DOHH2 (cell line): Measurements from ENCODE around the gene INSC.

Experiments used
- H3F3A ChIP-seq: fragments of 200-600 bp; sonication (generic), shearing (Covaris generic); 2 replicates; pipeline ENCODE4 v1.6.0; 2016; ENCODE audit warnings: antibody characterized with exemption, mild to moderate bottlenecking; ENCODE audit not compliant: control insufficient read depth, insufficient read depth
- H3K27ac ChIP-seq: fragments of 200-600 bp; sonication (generic); 2 replicates; pipeline ENCODE4 v1.5.1; 2014; ENCODE audit warnings: low read depth, mild to moderate bottlenecking, low read length, moderate library complexity
- H3K27me3 ChIP-seq: fragments of 200-600 bp; sonication (generic); 2 replicates; pipeline ENCODE4 v1.6.1; 2014; ENCODE audit warnings: mild to moderate bottlenecking, low read length, mixed read lengths; ENCODE audit not compliant: control insufficient read depth
- H3K36me3 ChIP-seq: fragments of 200-600 bp; sonication (generic); 2 replicates; pipeline ENCODE4 v1.6.1; 2014; ENCODE audit warnings: mild to moderate bottlenecking, low read length, moderate library complexity, mixed read lengths; ENCODE audit not compliant: control insufficient read depth
- H3K4me1 ChIP-seq: fragments of 200-600 bp; sonication (generic); 2 replicates; pipeline ENCODE4 v1.6.1; 2014; ENCODE audit warnings: mild to moderate bottlenecking, low read length, mixed read lengths; ENCODE audit not compliant: control insufficient read depth
- H3K4me2 ChIP-seq: fragments of 200-600 bp; sonication (generic); 2 replicates; pipeline ENCODE4 v1.6.0; 2014; ENCODE audit warnings: mild to moderate bottlenecking, low read length, moderate library complexity
- H3K4me3 ChIP-seq: fragments of 200-600 bp; sonication (generic); 2 replicates; pipeline ENCODE4 v1.5.1; 2014; ENCODE audit warnings: mild to moderate bottlenecking, low read length, mixed read lengths
- H3K79me2 ChIP-seq: fragments of 200-600 bp; sonication (generic); 2 replicates; pipeline ENCODE4 v1.6.1; 2014; ENCODE audit warnings: mild to moderate bottlenecking, low read length, mixed read lengths; ENCODE audit not compliant: control insufficient read depth
- H3K9me2 ChIP-seq: fragments of 200-600 bp; sonication (generic); replicated peaks from 2 replicates; pipeline ENCODE4 v1.6.1; 2014; ENCODE audit warnings: mild to moderate bottlenecking, low read length, mixed read lengths; ENCODE audit not compliant: control insufficient read depth
- H3K9me3 ChIP-seq: fragments of 200-600 bp; sonication (generic); 2 replicates; pipeline ENCODE4 v1.6.1; 2014; ENCODE audit warnings: antibody characterized with exemption, low read length, mixed read lengths; ENCODE audit not compliant: control insufficient read depth, insufficient read depth
- H4K20me1 ChIP-seq: fragments of 200-600 bp; sonication (generic); 2 replicates; pipeline ENCODE4 v1.6.0; 2014; ENCODE audit warnings: low read depth, mild to moderate bottlenecking, antibody characterized with exemption, low read length, moderate library complexity; ENCODE audit not compliant: control insufficient read depth, insufficient read depth
- EZH2phosphoT487 ChIP-seq: fragments of 200-600 bp; sonication (generic); IDR thresholded peaks from 2 replicates; pipeline ENCODE4 v1.6.1; 2017; ENCODE audit warnings: borderline replicate concordance, mild to moderate bottlenecking, antibody characterized with exemption, low read length, moderate library complexity, mixed read lengths
- TF ChIP-seq, protein P1 (sequence below): fragments of 200-600 bp; sonication (generic); IDR thresholded peaks from one replicate; pipeline ENCODE4 v1.5.1; 2014; ENCODE audit warnings: antibody characterized with exemption, mild to moderate bottlenecking, low read depth, low read length; ENCODE audit not compliant: poor library complexity, severe bottlenecking

Gene INSC

DNA sequence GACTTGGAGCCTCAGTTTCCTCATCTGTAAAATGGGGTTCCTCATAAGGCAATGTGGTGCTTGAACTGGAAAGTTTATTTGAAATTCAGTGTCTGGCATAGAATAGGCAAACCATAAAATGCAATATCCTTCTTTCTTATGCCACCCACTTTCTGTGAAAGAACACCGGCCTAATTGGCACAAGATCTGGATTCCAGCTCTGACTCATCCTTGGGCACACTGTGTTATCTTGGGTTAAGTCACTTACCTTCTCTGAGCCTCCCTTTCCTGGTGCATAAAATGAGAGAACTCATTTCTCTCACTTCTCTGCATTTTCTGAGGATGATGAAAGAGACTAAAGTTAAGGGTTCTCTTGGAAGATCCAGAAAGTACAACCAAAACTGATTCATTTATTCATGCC lies 5.1 kb downstream of the INSC start:
- Histone ChIP-seq H3K9me3 (no peaks in the 10 kb centered on the region), H3K27me3 (peaks cover 11% of the 10 kb centered on the region; the same call in 1 of the 2 replicates), H3F3A (no peaks in the 10 kb centered on the region), H3K4me2 (no peak overlapping the region), H3K27ac (no peak overlapping the region), H3K79me2 (no peaks in the 10 kb centered on the region), H4K20me1 (no peaks in the 10 kb centered on the region), H3K36me3 (no peaks in the 10 kb centered on the region), H3K9me2 (no peaks in the 10 kb centered on the region), H3K4me1 (no peaks in the 10 kb centered on the region; the same call in 1 of the 2 replicates), H3K4me3 (no peak overlapping the region)
- TF ChIP-seq EZH2phosphoT487 = no peak
- TF ChIP-seq, protein P1, sequence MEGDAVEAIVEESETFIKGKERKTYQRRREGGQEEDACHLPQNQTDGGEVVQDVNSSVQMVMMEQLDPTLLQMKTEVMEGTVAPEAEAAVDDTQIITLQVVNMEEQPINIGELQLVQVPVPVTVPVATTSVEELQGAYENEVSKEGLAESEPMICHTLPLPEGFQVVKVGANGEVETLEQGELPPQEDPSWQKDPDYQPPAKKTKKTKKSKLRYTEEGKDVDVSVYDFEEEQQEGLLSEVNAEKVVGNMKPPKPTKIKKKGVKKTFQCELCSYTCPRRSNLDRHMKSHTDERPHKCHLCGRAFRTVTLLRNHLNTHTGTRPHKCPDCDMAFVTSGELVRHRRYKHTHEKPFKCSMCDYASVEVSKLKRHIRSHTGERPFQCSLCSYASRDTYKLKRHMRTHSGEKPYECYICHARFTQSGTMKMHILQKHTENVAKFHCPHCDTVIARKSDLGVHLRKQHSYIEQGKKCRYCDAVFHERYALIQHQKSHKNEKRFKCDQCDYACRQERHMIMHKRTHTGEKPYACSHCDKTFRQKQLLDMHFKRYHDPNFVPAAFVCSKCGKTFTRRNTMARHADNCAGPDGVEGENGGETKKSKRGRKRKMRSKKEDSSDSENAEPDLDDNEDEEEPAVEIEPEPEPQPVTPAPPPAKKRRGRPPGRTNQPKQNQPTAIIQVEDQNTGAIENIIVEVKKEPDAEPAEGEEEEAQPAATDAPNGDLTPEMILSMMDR = no peak

DNA sequence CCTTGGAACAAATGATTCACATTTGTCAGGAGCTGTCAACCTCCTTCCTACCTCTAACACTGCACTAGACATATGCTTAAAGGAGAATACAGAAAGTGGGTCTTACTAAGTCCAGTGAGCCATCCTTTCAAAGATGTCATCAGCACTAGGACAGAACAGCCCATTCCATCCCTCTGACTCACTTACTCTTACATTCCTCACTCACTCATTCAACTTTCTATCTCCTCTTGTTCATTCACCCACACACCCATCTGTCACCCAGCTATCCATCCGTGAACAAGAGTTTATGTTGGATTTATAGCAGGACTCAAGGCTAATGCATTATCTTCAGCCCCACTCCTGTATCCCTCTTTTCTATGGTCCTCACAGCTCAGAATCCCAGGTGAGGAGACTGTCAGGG lies 9.1 kb downstream of the INSC start:
- Histone ChIP-seq H3K9me2 (no peaks in the 10 kb centered on the region), H3K4me1 (no peaks in the 10 kb centered on the region), H3K27ac (no peak overlapping the region), H3K9me3 (no peaks in the 10 kb centered on the region), H3K79me2 (no peaks in the 10 kb centered on the region), H4K20me1 (no peaks in the 10 kb centered on the region), H3K27me3 (peaks cover 23% of the 10 kb centered on the region), H3K36me3 (no peaks in the 10 kb centered on the region), H3K4me2 (no peak overlapping the region), H3K4me3 (no peak overlapping the region), H3F3A (no peaks in the 10 kb centered on the region)
- no peak for TF ChIP-seq EZH2phosphoT487
- TF ChIP-seq, protein P1 = no peak

DNA sequence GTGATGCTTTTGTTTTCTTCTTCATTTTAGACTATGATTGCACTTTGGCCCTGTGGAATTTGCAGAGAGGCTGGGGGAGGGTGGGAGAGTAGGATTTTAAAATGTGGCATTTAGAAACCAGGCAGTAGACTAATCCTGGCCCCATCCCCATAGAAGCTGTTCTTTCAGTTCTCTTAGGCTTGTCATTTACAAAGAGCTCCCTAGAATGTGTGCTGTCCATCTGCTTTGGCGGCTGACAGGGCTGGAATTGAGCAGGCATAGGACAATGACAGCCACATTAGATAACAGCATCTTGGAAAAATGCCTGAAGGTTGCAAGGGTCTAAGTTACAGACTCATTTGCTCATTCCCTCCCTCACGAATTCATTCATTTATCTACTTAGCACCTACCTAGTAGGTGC lies 9.8 kb downstream of the INSC start:
- Histone ChIP-seq H3K79me2 (no peaks in the 10 kb centered on the region), H3K9me3 (no peaks in the 10 kb centered on the region), H3K36me3 (no peaks in the 10 kb centered on the region), H3K4me1 (no peaks in the 10 kb centered on the region), H3F3A (no peaks in the 10 kb centered on the region), H3K4me2 (no peak overlapping the region), H3K27me3 (peaks cover 23% of the 10 kb centered on the region), H3K4me3 (no peak overlapping the region), H3K9me2 (no peaks in the 10 kb centered on the region), H3K27ac (no peak overlapping the region), H4K20me1 (no peaks in the 10 kb centered on the region)
- TF ChIP-seq EZH2phosphoT487 = no peak
- TF ChIP-seq, protein P1 = no peak

DNA sequence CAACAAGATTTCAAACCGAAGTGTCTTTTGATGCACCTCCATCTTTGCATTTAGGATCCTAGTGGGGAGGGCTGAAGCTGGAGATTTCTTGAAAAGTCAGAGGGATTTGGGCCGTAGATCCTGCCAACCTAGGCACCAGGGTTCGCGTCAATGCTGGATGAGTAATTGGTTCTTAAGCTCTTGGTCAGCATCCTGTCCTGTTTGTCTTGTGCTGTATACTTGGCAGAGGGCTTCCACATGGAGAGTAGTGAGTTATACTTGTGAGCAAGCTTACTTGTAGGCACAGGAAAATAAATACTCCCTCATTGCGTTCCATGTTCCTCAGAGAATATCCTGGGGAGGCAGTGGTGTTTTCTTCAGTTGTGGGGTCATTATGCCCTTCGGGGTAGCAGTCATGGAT lies 12.6 kb downstream of the INSC start:
- no peaks in the 10 kb centered on the region for H3K4me1 ChIP-seq

More for the DNA sequence above, 12.6 kb downstream of the INSC start:
- H3F3A ChIP-seq = no peaks in the 10 kb centered on the region
- no peaks in the 10 kb centered on the region for H4K20me1 ChIP-seq
- TF ChIP-seq, protein P1 = no peak
- no peaks in the 10 kb centered on the region for H3K9me2 ChIP-seq
- no peak overlapping the region for H3K4me3 ChIP-seq
- no peak overlapping the region for H3K27ac ChIP-seq
- peaks cover 23% of the 10 kb centered on the region for H3K27me3 ChIP-seq
- H3K4me2 ChIP-seq = no peak overlapping the region
- no peaks in the 10 kb centered on the region for H3K79me2 ChIP-seq
- no peaks in the 10 kb centered on the region for H3K9me3 ChIP-seq
- no peaks in the 10 kb centered on the region for H3K36me3 ChIP-seq
